SU-DHL-6 (cell line): ENCODE measurements around the gene CENPX.

Experiments
- H2AFZ ChIP-seq: fragments of 200-600 bp; sonication (generic); 2 replicates; pipeline ENCODE4 v1.6.1; 2014; ENCODE audit warnings: low read depth, mild to moderate bottlenecking, moderate library complexity, mixed read lengths, antibody characterized with exemption, low read length; ENCODE audit not compliant: severe bottlenecking
- H3F3A ChIP-seq: fragments of 200-600 bp; shearing (Covaris generic); 2 replicates; pipeline ENCODE4 v1.6.0; 2016; ENCODE audit warnings: antibody characterized with exemption, mild to moderate bottlenecking; ENCODE audit not compliant: insufficient read depth
- H3K27ac ChIP-seq: fragments of 200-600 bp; sonication (generic); 2 replicates; pipeline ENCODE4 v1.5.1; 2016; ENCODE audit warnings: low read depth, mild to moderate bottlenecking, low read length, moderate library complexity, mixed read lengths
- H3K27me3 ChIP-seq: fragments of 200-600 bp; sonication (generic), shearing (Covaris generic); 2 replicates; pipeline ENCODE4 v1.6.0; 2014; ENCODE audit warnings: mild to moderate bottlenecking, low read length
- H3K36me3 ChIP-seq: fragments of 200-600 bp; sonication (generic); 2 replicates; pipeline ENCODE4 v1.6.1; 2014; ENCODE audit warnings: mild to moderate bottlenecking, low read length, mixed read lengths
- H3K4me2 ChIP-seq: fragments of 300-600, 200-600 bp; shearing (Covaris generic), sonication (generic); 2 replicates; pipeline ENCODE4 v1.6.0; 2014; ENCODE audit warnings: low read length, low read depth, mild to moderate bottlenecking; ENCODE audit not compliant: poor library complexity, severe bottlenecking
- H3K4me3 ChIP-seq: fragments of 200-600 bp; sonication (generic); 2 replicates; pipeline ENCODE4 v1.5.1; 2014; ENCODE audit warnings: antibody characterized with exemption, low read length, mild to moderate bottlenecking, mixed read lengths; ENCODE audit not compliant: insufficient read depth, poor library complexity, severe bottlenecking
- H3K79me2 ChIP-seq: fragments of 200-600 bp; sonication (generic); 2 replicates; pipeline ENCODE4 v1.6.1; 2014; ENCODE audit warnings: mild to moderate bottlenecking, low read length, moderate library complexity; ENCODE audit not compliant: insufficient read depth
- H3K9ac ChIP-seq: fragments of 200-600 bp; sonication (generic); 2 replicates; pipeline ENCODE4 v1.7.0; 2014; ENCODE audit warnings: mild to moderate bottlenecking, low read length
- H3K9me2 ChIP-seq: fragments of 200-600 bp; sonication (generic); replicated peaks from 2 replicates; pipeline ENCODE4 v1.6.1; 2014; ENCODE audit warnings: low read length; ENCODE audit not compliant: insufficient read depth
- H3K9me3 ChIP-seq: fragments of 200-600 bp; sonication (generic); 2 replicates; pipeline ENCODE4 v1.6.1; 2014; ENCODE audit warnings: low read length, mixed read lengths; ENCODE audit not compliant: insufficient read depth
- H4K20me1 ChIP-seq: fragments of 200-600 bp; sonication (generic); 2 replicates; pipeline ENCODE4 v1.6.1; 2014; ENCODE audit warnings: low read depth, mild to moderate bottlenecking, antibody characterized with exemption, low read length, moderate library complexity, mixed read lengths
- CTCF ChIP-seq: fragments of 200-600 bp; sonication (generic); IDR thresholded peaks from one replicate; pipeline ENCODE4 v1.5.1; 2017; ENCODE audit warnings: antibody characterized with exemption, mild to moderate bottlenecking, low read length, moderate library complexity; ENCODE audit not compliant: insufficient read depth, poor library complexity, severe bottlenecking
- EZH2phosphoT487 ChIP-seq: fragments of 200-600 bp; sonication (generic), shearing (Covaris generic); conservative IDR thresholded peaks from 2 replicates; pipeline ENCODE4 v1.6.1; 2018; ENCODE audit warnings: mild to moderate bottlenecking, antibody characterized with exemption, low read length, moderate library complexity, mixed read lengths

CENPX gene

GRCh38 chr17:82036634-82037091, 14.0 kb upstream of the CENPX start:
- peak overlapping the region; percentile 92 for H3K9ac ChIP-seq
- peak overlapping the region; percentile 94 for H3K4me3 ChIP-seq
- peaks cover 9% of the 10 kb centered on the region; the same call in 1 of the 2 replicates for H3F3A ChIP-seq
- H3K79me2 ChIP-seq, result peaks cover 11% of the 10 kb centered on the region
- H3K36me3 ChIP-seq, result no peaks in the 10 kb centered on the region
- peak overlapping the region; percentile 55; the same call in 1 of the 2 replicates for H3K27ac ChIP-seq
- no peaks in the 10 kb centered on the region for H3K27me3 ChIP-seq
- TF ChIP-seq EZH2phosphoT487, result no peak
- no peak for TF ChIP-seq CTCF
- H3K4me2 ChIP-seq, result peak overlapping the region; percentile 96
- H4K20me1 ChIP-seq, result peaks cover 4% of the 10 kb centered on the region; the same call in 1 of the 2 replicates
- no peaks in the 10 kb centered on the region for H3K9me3 ChIP-seq
- H2AFZ ChIP-seq, result no peak overlapping the region
- H3K9me2 ChIP-seq, result no peaks in the 10 kb centered on the region

- Histone ChIP-seq H3K79me2 (peaks cover 11% of the 10 kb centered on the region), H3K9me2 (no peaks in the 10 kb centered on the region), H2AFZ (no peak overlapping the region), H3K9ac (peak overlapping the region; percentile 92), H3K27ac (no peak overlapping the region), H3F3A (peaks cover 9% of the 10 kb centered on the region; the same call in 1 of the 2 replicates), H3K36me3 (no peaks in the 10 kb centered on the region), H3K4me2 (peak overlapping the region; percentile 96), H3K9me3 (no peaks in the 10 kb centered on the region), H3K27me3 (no peaks in the 10 kb centered on the region), H4K20me1 (peaks cover 4% of the 10 kb centered on the region; the same call in 1 of the 2 replicates), H3K4me3 (peak overlapping the region; percentile 94)
- TF ChIP-seq EZH2phosphoT487 (no peak), CTCF (no peak)
Observed at GRCh38 chr17:82035956-82036633, 13.4 kb upstream of the CENPX start.

- Histone ChIP-seq H3K27me3 (no peaks in the 10 kb centered on the region), H3K4me3 (no peak overlapping the region), H2AFZ (no peak overlapping the region), H3K27ac (no peak overlapping the region), H3K79me2 (peaks cover 11% of the 10 kb centered on the region), H3K36me3 (no peaks in the 10 kb centered on the region), H3K4me2 (no peak overlapping the region), H3K9me2 (no peaks in the 10 kb centered on the region), H3K9me3 (no peaks in the 10 kb centered on the region), H3F3A (peaks cover 9% of the 10 kb centered on the region; the same call in 1 of the 2 replicates), H3K9ac (no peak overlapping the region), H4K20me1 (peaks cover 4% of the 10 kb centered on the region; the same call in 1 of the 2 replicates)
- TF ChIP-seq CTCF, result no peak
- no peak for TF ChIP-seq EZH2phosphoT487
Observed at GRCh38 chr17:82035488-82035887, 12.8 kb upstream of the CENPX start.
